ENCODE measurements around the gene KRTAP5-3. TPM values are rescaled to one million over a fixed set of nuclear protein-coding genes. Genes with fewer than 3 reads are reported as not detected.
"Not testable (repeated sequence)": the region's sequence is repeated elsewhere in the genome, so short reads cannot be mapped to it uniquely, and the experiment has no call there.

Gene KRTAP5-3
- total RNA-seq, 4 donors from 2014 or later = not detected

- DNase-seq = no peak
- Histone ChIP-seq H3K4me3 (replicated peaks in 1 of 3) (no peak overlapping the region), H3K27me3 (no peaks in the 10 kb centered on the region), H3K4me1 (no peaks in the 10 kb centered on the region), H3K9me3 (no peaks in the 10 kb centered on the region), H3K27ac (no peak overlapping the region), H3K36me3 (no peaks in the 10 kb centered on the region)
- intact Hi-C loops (cut with DNase I) = no loop called here
- whole genome bisulfite sequencing, 2 donors = 53 to 60% methylated on average over 10 of the region's 10 CpGs
- TF ChIP-seq POLR2A (IDR thresholded peaks at IDR 0.05) = no peak
- no peak for TF ChIP-seq CTCF (IDR thresholded peaks at IDR 0.05)
These were observed 11.2 kb upstream of the KRTAP5-3 start for GRCh38 chr11:1619449-1619848.

- Histone ChIP-seq H3K4me3 (replicated peaks in 1 of 3) (no peak overlapping the region), H3K4me1 (no peaks in the 10 kb centered on the region), H3K9me3 (no peaks in the 10 kb centered on the region), H3K36me3 (no peaks in the 10 kb centered on the region), H3K27me3 (no peaks in the 10 kb centered on the region), H3K27ac (no peak overlapping the region)
- DNase-seq = no peak
- TF ChIP-seq POLR2A (IDR thresholded peaks at IDR 0.05) (no peak), CTCF (IDR thresholded peaks at IDR 0.05) (no peak)
- intact Hi-C loops (cut with DNase I) = no loop called here
- 75 to 86% methylated on average over 10 of the region's 10 CpGs for whole genome bisulfite sequencing, 2 donors
These were observed 10.0 kb upstream of the KRTAP5-3 start for GRCh38 chr11:1618231-1618630.

GRCh38 chr11:1607901-1608300, 362 bp downstream of the KRTAP5-3 start:
- H3K4me3 ChIP-seq (replicated peaks in 1 of 3); H3K36me3 ChIP-seq; intact Hi-C loops (cut with DNase I); H3K27me3 ChIP-seq; H3K4me1 ChIP-seq; H3K9me3 ChIP-seq; DNase-seq; H3K27ac ChIP-seq: not testable (repeated sequence)
- 90% methylated on average over 2 of the region's 5 CpGs; no CpG with 5 or more reads in 1 of the 2 donors for WGBS, 2 donors

GRCh38 chr11:1607156-1607845, 962 bp downstream of the KRTAP5-3 start:
- H3K27ac ChIP-seq; intact Hi-C loops (cut with DNase I); H3K4me1 ChIP-seq; H3K36me3 ChIP-seq; DNase-seq; H3K27me3 ChIP-seq; H3K9me3 ChIP-seq; H3K4me3 ChIP-seq (replicated peaks in 1 of 3): not testable (repeated sequence)
- 16 to 27% methylated on average over 17 of the region's 18 CpGs for WGBS, 2 donors

GRCh38 chr11:1605923-1606322, 2.3 kb downstream of the KRTAP5-3 start:
- H3K27ac ChIP-seq; H3K4me1 ChIP-seq; H3K4me3 ChIP-seq (replicated peaks in 1 of 3); H3K9me3 ChIP-seq; H3K36me3 ChIP-seq; intact Hi-C loops (cut with DNase I); DNase-seq; H3K27me3 ChIP-seq: not testable (repeated sequence)
- WGBS, 2 donors = 84 to 86% methylated on average over 12 to 13 of the region's 13 CpGs

GRCh38 chr11:1604711-1605110, 3.6 kb downstream of the KRTAP5-3 start:
- no peaks in the 10 kb centered on the region for H3K9me3 ChIP-seq
- H3K4me3 ChIP-seq (replicated peaks in 1 of 3) = no peak overlapping the region
- no peak for DNase-seq
- no peaks in the 10 kb centered on the region for H3K27me3 ChIP-seq
- 89 to 100% methylated on average over 1 to 7 of the region's 7 CpGs for WGBS, 2 donors
- TF ChIP-seq POLR2A (IDR thresholded peaks at IDR 0.05) (no peak), CTCF (IDR thresholded peaks at IDR 0.05) (no peak)
- H3K36me3 ChIP-seq = no peaks in the 10 kb centered on the region
- no peaks in the 10 kb centered on the region for H3K4me1 ChIP-seq
- H3K27ac ChIP-seq = no peak overlapping the region
- intact Hi-C loops (cut with DNase I) = no loop called here

Measured in thyroid gland (tissue), 4 donors.